ENCODE measurements around the gene PIK3C2A.

PIK3C2A gene

DNA sequence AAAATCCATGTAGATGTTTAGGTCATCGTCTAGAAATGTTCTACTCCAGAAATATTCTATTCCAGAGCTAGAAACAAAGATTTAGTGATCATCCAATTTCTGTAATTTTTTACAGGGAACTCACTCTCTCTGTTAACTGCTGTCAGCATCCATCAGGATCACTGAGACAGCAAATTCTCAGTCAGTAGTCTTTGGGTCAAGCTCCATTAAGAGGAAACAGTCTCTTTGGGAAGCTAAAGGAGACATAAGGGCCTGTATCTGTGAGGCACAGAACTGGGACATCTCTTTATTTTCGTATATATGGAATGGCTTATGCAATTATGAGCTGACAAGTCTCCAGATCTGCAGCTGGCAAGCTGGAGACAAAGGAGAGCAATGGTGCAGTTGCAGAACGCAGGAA is 48.3 kb downstream of the PIK3C2A start:
- no peak for DNase-seq
